Measurements from ENCODE around the gene RBM12.

GRCh38 chr20:35663516-35664465 is 909 bp downstream of the RBM12 start:
- TF ChIP-seq CTCF (IDR thresholded peaks at IDR 0.05), result no peak
- no peak for TF ChIP-seq POLR2A (IDR thresholded peaks at IDR 0.05)

Measured in stomach (tissue), 4 donors.